GM21717 (cell line): ENCODE measurements around the gene NRN1L.
"Not testable (repeated sequence)": the region's sequence is repeated elsewhere in the genome, so short reads cannot be mapped to it uniquely, and the experiment has no call there.

Source experiments
- ATAC-seq: cut with Tn5 transposase; IDR thresholded peaks from one replicate; pipeline ENCODE4 v1.9.1; 2021; ENCODE audit warnings: mild to moderate bottlenecking, moderate library complexity; ENCODE audit not compliant: unreplicated experiment

Gene NRN1L

DNA sequence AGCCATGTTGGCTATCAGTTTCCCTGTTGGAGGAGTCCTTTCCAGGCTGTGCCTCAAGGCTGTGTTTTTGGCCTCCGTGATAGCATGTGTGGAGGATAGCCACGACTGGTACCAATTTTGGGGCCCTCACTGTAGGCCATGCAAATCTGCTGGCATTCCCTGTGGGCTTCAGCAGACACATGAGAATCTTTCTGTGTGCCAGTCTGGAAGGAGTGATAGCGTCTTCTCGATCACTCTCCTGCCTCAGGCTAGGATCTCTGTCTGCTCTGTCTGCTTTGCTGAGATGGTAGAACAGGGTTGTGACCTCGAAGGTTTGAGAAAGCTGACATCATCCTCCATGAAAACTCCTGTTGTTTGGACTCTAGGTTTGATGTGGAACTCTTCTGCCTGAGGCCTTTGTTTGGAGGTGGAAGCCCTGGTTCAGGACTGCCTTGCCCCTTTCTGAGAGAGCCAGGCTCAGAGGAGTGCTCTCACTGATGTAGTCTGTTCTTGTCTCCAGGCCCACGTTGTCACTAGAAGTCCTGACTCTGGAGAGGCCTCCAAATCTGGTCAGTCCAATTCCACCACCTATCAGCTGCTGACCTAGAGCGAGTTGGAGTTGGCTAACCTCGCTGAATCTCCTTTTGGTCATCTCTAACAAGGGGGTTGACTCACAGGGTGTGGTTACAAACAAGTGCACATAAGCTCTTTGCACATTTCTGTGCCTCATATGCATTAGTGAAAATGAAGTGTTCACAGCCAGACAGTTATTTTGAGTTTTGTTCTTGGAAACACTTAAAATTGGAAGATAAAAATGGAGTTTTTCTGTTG, 23.9 kb upstream of the NRN1L start:
- no peak for ATAC-seq

DNA sequence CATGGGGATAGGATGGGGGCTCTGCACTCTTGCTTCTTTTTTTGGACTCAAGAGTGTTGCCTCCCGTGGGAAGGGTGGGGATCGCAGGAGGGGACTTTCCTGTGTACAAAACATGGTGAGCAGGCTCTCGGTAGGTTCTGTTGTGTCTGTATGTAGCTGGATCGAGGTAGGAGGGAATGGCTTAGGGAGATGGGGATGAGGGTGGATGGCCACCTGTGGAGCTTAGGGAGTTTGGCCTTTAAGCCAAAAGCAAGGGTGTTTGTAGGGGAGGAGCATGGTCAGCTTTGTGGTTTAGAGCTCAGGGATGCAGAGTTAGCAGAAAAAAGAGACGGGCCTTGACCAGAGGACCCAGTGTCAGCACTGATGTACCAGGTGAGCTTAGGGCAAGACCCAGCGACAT, 22.8 kb upstream of the NRN1L start:
- ATAC-seq: no peak

DNA sequence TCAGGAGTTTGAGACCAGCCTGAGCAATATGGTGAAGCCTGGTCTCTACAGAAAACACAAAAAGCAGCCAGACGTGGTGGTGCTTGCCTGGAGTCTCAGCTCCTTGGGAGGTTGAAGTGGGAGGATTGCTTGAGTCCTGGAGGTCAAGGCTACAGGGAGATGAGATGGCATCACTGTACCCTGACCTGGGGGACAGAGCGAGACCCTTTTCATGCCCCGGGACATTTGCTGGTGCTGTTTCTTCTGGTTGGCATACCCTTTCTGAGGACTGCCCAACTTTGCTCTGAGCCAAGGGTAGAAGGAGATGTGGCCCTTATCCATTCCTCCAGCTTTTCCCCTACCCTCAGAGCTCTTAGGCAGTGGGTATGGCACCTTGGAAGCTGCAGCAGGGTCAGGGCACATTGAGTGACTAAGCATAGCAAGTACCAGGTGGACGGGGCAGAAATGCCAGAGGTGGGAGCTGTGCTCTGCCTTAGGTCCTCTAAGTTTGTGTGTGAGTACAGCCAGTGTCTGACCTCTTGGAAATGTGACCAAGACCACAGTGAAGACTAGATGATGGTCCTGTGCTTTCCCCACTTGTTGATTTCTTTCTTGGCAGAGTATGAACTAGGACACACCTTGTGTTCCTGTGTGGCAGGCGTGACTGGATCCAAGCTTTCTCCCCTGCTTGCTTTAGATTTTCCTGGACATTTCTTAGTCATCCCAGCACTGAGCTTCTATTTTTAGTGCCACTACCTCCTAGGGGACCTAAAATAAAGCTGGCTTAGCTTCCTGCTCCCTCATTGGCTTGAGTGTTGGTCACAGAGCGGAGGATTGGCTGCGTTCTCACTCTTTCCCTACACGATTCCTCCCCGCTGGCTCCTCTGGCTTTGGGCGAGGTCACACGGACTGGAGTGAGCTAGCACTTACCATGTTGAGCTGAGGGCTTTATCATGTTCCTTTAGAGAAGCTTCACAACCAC, 21.8 kb upstream of the NRN1L start:
- no peak for ATAC-seq

DNA sequence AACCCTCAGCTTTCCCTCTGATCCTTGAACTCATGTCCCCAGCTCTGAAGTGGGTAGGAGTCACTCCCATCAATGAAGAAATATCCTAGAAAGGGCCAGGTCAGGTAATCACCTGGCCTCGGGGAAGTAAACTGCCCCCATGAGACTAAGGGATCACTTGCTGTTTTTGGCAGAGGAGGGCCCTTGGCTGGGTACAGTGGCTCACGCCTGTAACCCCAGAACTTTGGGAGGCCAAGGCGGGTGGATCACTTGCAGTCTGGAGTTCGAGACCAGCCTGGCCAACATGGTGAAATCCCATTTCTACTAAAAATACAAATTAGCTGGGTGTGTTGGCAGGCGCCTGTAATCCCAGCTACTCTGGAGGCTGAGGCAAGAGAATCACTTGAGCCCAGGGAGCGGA, 20.6 kb upstream of the NRN1L start:
- ATAC-seq: not testable (repeated sequence)

- no peak for ATAC-seq
Measured at GRCh38 chr16:67864594-67864993, 20.1 kb upstream of the NRN1L start.

- ATAC-seq: no peak
Measured at GRCh38 chr16:67865318-67865717, 19.4 kb upstream of the NRN1L start.

DNA sequence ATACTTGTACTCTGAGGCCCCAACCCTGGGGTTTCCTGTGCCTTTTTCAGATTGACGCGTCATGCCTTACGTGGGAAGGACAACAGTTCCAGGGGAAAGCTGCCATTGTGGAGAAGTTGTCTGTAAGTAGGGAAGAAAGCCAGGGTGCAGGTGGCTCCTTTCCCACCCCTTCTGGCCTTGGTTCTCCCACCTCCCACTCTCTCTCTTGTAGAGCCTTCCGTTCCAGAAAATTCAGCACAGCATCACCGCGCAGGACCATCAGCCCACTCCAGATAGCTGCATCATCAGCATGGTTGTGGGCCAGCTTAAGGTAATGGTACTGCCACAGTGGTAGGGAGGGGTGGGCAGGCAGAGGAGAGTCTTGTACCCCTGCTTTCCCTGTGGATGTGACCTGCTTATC, 16.4 kb upstream of the NRN1L start:
- no peak for ATAC-seq

- ATAC-seq: no peak
Measured at GRCh38 chr16:67869653-67870052, 15.0 kb upstream of the NRN1L start.

- no peak for ATAC-seq
Measured at GRCh38 chr16:67871256-67871655, 13.4 kb upstream of the NRN1L start.

DNA sequence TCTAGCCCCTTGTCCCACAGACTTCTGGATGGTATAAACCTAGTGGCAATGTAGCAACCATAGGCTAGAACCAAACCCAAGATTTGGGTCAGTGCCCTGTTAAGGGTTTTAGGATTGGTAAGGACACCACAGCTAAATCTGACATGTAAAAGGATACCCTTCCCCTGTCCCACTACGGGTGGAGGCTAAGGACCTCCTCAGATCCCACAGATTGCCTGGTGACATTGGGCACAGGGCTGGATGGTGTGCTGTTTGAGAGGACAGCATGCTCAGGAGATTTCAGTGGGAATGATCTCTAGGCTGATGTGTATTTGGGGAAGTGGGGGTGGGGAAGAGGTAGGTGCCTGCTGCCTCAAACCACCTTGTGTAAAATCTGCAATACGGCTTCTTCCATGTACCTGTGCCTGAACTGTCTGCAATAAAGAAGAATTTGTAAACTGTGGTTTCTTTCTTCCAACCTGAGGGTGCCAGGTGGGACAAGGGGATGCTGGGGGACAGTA, 12.5 kb upstream of the NRN1L start:
- ATAC-seq: no peak

DNA sequence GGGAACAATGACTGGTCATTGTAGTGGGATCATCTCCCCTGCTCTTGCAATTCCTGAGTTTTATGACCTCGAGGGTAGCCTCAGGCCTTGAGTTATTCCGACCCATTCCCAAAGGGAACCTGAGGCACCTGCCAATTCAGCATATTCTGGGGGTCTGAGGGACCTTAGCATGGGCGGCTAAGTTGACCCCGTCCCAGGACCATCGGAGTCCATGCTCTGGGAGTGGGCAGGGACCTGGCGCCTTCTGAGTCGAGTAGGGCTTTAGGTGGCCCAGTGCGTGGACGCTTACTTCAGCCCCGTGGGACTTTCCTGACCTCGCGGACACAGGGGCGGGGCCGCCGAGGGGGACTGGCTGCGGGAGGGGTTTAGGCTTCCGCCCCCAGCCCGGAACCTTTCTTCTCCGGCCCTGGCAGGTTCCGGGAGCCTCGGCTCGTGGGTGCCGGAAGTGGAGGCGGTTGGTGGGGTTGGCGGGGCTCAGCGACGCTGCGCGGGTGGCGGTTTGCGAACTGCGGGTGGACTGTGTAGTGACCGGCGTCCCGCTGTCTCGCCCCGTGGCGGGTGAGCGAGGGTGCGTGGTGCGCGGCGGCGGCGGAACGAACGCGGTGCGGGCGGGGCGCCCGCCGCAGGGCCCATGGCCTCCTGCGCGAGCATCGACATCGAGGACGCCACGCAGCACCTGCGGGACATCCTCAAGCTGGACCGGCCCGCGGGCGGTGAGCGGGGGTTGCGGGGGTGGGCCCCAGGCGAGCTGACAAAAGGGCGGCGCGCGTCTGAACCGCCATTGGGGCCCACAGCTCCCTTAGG, 11.9 kb upstream of the NRN1L start, which contains the start of gene EDC4:
Gene EDC4, plus strand, starts transcription at position 422 of the 804 bp plus-strand sequence. Its CDS starts 210 bp downstream, at position 632.
- ATAC-seq: peak; percentile 63

DNA sequence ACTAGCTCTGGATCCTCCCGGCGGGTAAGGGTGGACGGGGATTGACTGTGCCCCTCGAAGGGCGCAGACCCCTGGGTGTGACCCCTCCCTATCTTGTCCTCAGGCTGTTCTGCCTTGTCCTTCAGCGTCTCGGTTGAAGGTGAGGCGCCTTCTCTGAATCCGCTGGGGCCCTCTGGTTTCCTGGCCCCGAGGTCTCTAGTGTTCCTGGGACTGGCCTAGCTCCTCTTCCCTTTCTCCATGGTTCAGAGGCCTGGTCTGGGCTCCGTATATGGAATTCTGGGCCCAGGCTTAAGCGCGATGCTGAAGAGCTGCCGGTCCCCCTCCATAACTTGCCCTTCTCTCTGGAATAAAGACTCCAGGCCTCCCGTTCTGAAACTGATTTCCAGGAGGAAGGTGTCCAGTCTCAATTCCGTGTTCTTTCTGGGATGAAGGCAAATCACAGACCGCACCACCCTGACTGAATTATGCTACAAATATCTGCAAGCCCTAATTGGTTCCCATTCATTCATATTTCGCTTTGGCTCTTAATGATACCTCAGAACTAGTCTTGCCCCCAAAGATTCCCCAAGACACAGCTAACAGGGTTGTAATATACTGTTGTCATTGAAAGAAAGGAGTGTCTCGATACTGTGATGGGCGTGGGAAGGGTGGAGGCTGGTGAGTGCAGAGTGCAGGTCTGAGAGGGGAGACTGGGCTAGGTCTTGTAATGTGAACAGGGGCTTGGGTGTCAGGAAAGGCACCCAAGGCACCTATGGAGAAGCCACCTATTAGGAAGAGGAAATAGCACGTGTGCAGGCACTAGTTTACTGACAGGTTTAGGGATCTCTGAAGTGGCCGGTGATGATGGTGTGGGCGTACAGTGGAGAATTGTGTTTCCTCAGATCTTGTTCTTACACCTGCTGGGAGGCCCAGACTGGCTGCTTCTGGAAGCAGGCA, 11.0 kb upstream of the NRN1L start:
- ATAC-seq: no peak

DNA sequence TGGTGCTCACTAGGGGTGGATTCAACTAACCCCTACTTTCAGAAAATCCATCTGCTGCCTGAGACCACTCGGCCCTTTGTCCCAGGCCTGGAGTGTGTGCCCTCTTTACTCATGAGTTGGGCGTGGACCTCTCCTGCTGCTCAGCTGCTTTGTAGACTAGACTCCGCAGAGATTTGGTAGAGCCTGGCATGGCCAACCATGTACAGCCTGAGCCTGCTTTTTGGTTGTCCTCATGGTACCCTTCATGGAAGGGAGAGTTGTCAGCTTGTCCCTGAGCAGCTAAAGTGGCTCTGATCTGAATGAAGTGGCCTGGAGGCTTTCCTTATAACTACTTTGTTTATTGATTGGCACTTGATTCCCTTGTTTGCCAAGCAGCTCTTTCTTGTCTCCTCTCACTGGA, 10.3 kb upstream of the NRN1L start:
- no peak for ATAC-seq

DNA sequence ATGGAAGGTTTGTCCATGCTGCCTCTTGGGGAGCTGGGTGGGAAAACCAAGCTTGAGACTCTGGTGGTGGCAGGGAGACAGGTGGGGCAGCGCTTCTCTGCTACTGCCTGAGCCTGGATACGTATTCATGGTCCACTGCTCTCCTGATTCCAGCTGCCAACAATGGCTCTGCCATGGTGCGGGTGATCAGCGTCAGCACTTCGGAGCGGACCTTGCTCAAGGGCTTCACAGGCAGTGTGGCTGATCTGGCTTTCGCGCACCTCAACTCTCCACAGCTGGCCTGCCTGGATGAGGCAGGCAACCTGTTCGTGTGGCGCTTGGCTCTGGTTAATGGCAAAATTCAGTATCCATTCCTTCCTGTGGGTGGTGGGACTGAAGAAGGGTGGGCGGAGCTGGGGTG, 7.6 kb upstream of the NRN1L start:
- no peak for ATAC-seq

GRCh38 chr16:67878232-67878631, 6.5 kb upstream of the NRN1L start:
- ATAC-seq: no peak

GRCh38 chr16:67878846-67879245, 5.8 kb upstream of the NRN1L start:
- ATAC-seq: no peak

- no peak for ATAC-seq
Measured at GRCh38 chr16:67879462-67879861, 5.2 kb upstream of the NRN1L start.

- no peak for ATAC-seq
Measured at GRCh38 chr16:67879936-67880335, 4.7 kb upstream of the NRN1L start.

DNA sequence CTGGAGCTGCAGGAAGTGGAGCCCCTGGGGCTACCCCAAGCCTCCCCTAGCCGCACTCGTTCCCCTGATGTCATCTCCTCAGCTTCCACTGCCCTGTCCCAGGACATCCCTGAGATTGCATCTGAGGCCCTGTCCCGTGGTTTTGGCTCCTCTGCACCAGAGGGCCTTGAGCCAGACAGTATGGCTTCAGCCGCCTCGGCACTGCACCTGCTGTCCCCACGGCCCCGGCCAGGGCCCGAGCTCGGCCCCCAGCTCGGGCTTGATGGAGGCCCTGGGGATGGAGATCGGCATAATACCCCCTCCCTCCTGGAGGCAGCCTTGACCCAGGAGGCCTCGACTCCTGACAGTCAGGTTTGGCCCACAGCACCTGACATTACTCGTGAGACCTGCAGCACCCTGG, 4.1 kb upstream of the NRN1L start:
- no peak for ATAC-seq
